DOHH2 (cell line): ENCODE results near the gene JCAD.

ENCODE experiments used
- H3F3A ChIP-seq: fragments of 200-600 bp; sonication (generic), shearing (Covaris generic); 2 replicates; pipeline ENCODE4 v1.6.0; 2016; ENCODE audit warnings: antibody characterized with exemption, mild to moderate bottlenecking; ENCODE audit not compliant: control insufficient read depth, insufficient read depth
- H3K27ac ChIP-seq: fragments of 200-600 bp; sonication (generic); 2 replicates; pipeline ENCODE4 v1.5.1; 2014; ENCODE audit warnings: low read depth, mild to moderate bottlenecking, low read length, moderate library complexity
- H3K27me3 ChIP-seq: fragments of 200-600 bp; sonication (generic); 2 replicates; pipeline ENCODE4 v1.6.1; 2014; ENCODE audit warnings: mild to moderate bottlenecking, low read length, mixed read lengths; ENCODE audit not compliant: control insufficient read depth
- H3K36me3 ChIP-seq: fragments of 200-600 bp; sonication (generic); 2 replicates; pipeline ENCODE4 v1.6.1; 2014; ENCODE audit warnings: mild to moderate bottlenecking, low read length, moderate library complexity, mixed read lengths; ENCODE audit not compliant: control insufficient read depth
- H3K4me1 ChIP-seq: fragments of 200-600 bp; sonication (generic); 2 replicates; pipeline ENCODE4 v1.6.1; 2014; ENCODE audit warnings: mild to moderate bottlenecking, low read length, mixed read lengths; ENCODE audit not compliant: control insufficient read depth
- H3K4me2 ChIP-seq: fragments of 200-600 bp; sonication (generic); 2 replicates; pipeline ENCODE4 v1.6.0; 2014; ENCODE audit warnings: mild to moderate bottlenecking, low read length, moderate library complexity
- H3K4me3 ChIP-seq: fragments of 200-600 bp; sonication (generic); 2 replicates; pipeline ENCODE4 v1.5.1; 2014; ENCODE audit warnings: mild to moderate bottlenecking, low read length, mixed read lengths
- H3K79me2 ChIP-seq: fragments of 200-600 bp; sonication (generic); 2 replicates; pipeline ENCODE4 v1.6.1; 2014; ENCODE audit warnings: mild to moderate bottlenecking, low read length, mixed read lengths; ENCODE audit not compliant: control insufficient read depth
- H3K9me2 ChIP-seq: fragments of 200-600 bp; sonication (generic); replicated peaks from 2 replicates; pipeline ENCODE4 v1.6.1; 2014; ENCODE audit warnings: mild to moderate bottlenecking, low read length, mixed read lengths; ENCODE audit not compliant: control insufficient read depth
- H3K9me3 ChIP-seq: fragments of 200-600 bp; sonication (generic); 2 replicates; pipeline ENCODE4 v1.6.1; 2014; ENCODE audit warnings: antibody characterized with exemption, low read length, mixed read lengths; ENCODE audit not compliant: control insufficient read depth, insufficient read depth
- H4K20me1 ChIP-seq: fragments of 200-600 bp; sonication (generic); 2 replicates; pipeline ENCODE4 v1.6.0; 2014; ENCODE audit warnings: low read depth, mild to moderate bottlenecking, antibody characterized with exemption, low read length, moderate library complexity; ENCODE audit not compliant: control insufficient read depth, insufficient read depth
- EZH2phosphoT487 ChIP-seq: fragments of 200-600 bp; sonication (generic); IDR thresholded peaks from 2 replicates; pipeline ENCODE4 v1.6.1; 2017; ENCODE audit warnings: borderline replicate concordance, mild to moderate bottlenecking, antibody characterized with exemption, low read length, moderate library complexity, mixed read lengths
- TF ChIP-seq, protein P1 (sequence below): fragments of 200-600 bp; sonication (generic); IDR thresholded peaks from one replicate; pipeline ENCODE4 v1.5.1; 2014; ENCODE audit warnings: antibody characterized with exemption, mild to moderate bottlenecking, low read depth, low read length; ENCODE audit not compliant: poor library complexity, severe bottlenecking

Gene JCAD

DNA sequence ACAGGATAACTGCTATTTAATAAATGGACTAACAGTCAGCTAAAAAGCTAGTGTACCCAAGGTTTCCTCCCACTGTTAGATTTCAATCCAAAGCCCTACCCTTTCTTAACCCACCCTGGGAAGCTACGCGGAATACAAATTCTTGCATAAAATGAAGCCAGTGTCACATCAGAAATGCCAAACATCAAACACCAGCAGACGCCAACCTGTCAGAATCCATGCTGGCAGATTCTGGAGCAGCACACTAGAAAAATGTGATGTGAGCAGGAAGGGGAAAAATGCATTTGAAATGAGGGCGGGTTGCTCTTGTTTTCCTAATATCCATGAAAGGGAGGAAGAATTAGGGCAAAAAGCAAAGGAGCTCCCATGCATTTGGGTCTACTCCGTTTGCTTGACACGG is 16.1 kb upstream of the JCAD start:
- H3K4me2 ChIP-seq = no peak overlapping the region
- no peaks in the 10 kb centered on the region for H3K36me3 ChIP-seq
- H3K4me1 ChIP-seq = no peaks in the 10 kb centered on the region
- no peaks in the 10 kb centered on the region for H3K9me2 ChIP-seq
- no peaks in the 10 kb centered on the region for H4K20me1 ChIP-seq
- no peak for TF ChIP-seq EZH2phosphoT487
- TF ChIP-seq, protein P1, sequence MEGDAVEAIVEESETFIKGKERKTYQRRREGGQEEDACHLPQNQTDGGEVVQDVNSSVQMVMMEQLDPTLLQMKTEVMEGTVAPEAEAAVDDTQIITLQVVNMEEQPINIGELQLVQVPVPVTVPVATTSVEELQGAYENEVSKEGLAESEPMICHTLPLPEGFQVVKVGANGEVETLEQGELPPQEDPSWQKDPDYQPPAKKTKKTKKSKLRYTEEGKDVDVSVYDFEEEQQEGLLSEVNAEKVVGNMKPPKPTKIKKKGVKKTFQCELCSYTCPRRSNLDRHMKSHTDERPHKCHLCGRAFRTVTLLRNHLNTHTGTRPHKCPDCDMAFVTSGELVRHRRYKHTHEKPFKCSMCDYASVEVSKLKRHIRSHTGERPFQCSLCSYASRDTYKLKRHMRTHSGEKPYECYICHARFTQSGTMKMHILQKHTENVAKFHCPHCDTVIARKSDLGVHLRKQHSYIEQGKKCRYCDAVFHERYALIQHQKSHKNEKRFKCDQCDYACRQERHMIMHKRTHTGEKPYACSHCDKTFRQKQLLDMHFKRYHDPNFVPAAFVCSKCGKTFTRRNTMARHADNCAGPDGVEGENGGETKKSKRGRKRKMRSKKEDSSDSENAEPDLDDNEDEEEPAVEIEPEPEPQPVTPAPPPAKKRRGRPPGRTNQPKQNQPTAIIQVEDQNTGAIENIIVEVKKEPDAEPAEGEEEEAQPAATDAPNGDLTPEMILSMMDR = no peak
- peaks cover 3% of the 10 kb centered on the region; the same call in 1 of the 2 replicates for H3K9me3 ChIP-seq
- no peaks in the 10 kb centered on the region for H3K27me3 ChIP-seq
- H3K27ac ChIP-seq = no peak overlapping the region
- no peaks in the 10 kb centered on the region for H3F3A ChIP-seq
- no peak overlapping the region for H3K4me3 ChIP-seq
- no peaks in the 10 kb centered on the region for H3K79me2 ChIP-seq

DNA sequence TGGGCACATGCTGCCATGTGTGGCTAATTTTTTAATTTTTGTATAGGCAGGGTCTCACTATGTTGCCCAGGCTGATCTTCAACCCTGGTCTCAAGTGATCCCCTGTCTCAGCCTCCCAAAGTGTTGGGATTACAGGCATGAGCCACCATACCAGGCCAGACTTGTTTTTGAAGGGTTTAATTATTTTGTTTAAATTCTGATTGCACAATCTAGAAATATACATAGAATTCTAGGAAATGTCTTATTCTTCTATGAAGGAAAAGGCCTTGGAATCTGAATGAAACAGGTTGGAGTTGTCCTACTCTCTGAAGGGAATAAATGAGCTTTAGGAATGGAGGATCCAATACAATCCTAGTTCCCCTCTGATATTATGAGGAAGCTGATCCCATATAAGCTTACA is 15.5 kb upstream of the JCAD start:
- Histone ChIP-seq H3K9me3 (peaks cover 3% of the 10 kb centered on the region; the same call in 1 of the 2 replicates), H3K27me3 (no peaks in the 10 kb centered on the region), H3K27ac (no peak overlapping the region), H4K20me1 (no peaks in the 10 kb centered on the region), H3K4me3 (no peak overlapping the region), H3K9me2 (no peaks in the 10 kb centered on the region), H3F3A (no peaks in the 10 kb centered on the region), H3K79me2 (no peaks in the 10 kb centered on the region), H3K4me2 (no peak overlapping the region), H3K36me3 (no peaks in the 10 kb centered on the region), H3K4me1 (no peaks in the 10 kb centered on the region)
- TF ChIP-seq EZH2phosphoT487 = no peak
- TF ChIP-seq, protein P1 = no peak

GRCh38 chr10:30074090-30074489 is 14.7 kb upstream of the JCAD start:
- Histone ChIP-seq H3K9me3 (no peaks in the 10 kb centered on the region), H3K4me1 (no peaks in the 10 kb centered on the region), H3K9me2 (no peaks in the 10 kb centered on the region), H3K4me3 (no peak overlapping the region), H3K36me3 (no peaks in the 10 kb centered on the region), H3F3A (no peaks in the 10 kb centered on the region), H3K27me3 (no peaks in the 10 kb centered on the region), H4K20me1 (no peaks in the 10 kb centered on the region), H3K4me2 (no peak overlapping the region), H3K27ac (no peak overlapping the region), H3K79me2 (no peaks in the 10 kb centered on the region)
- TF ChIP-seq, protein P1 = no peak
- TF ChIP-seq EZH2phosphoT487 = no peak

DNA sequence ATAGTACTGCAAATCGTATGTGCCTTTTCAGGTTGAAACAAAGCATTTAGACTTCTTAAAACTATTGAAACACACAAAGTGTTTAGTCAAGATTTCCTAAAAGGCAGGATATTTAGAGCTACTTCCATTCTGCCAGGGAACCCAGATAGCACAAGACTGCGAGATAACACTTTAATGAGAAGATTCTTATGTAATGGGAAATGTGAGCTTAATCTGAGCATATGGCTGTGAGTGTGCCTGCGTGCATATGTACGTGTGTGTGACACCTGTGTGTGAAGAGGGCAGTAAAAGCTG is 14.3 kb upstream of the JCAD start:
- H3K4me2 ChIP-seq = no peak overlapping the region
- no peak overlapping the region for H3K4me3 ChIP-seq
- H3K27ac ChIP-seq = no peak overlapping the region

More for the DNA sequence above, 14.3 kb upstream of the JCAD start:
- Histone ChIP-seq H3K36me3 (no peaks in the 10 kb centered on the region), H3K9me2 (no peaks in the 10 kb centered on the region), H3K9me3 (no peaks in the 10 kb centered on the region), H3K27me3 (no peaks in the 10 kb centered on the region), H3K4me1 (no peaks in the 10 kb centered on the region), H4K20me1 (no peaks in the 10 kb centered on the region), H3F3A (no peaks in the 10 kb centered on the region), H3K79me2 (no peaks in the 10 kb centered on the region)
- TF ChIP-seq, protein P1 = no peak
- TF ChIP-seq EZH2phosphoT487 = no peak
